K562 (cell line): ENCODE results near the gene KRTAP2-4. TPM values are rescaled to one million over a fixed set of nuclear protein-coding genes. Genes with fewer than 3 reads are reported as not detected.

ENCODE experiments used
- ATAC-seq: fragments of 200-7000 bp; cut with Tn5 transposase; 3 replicates; pipeline ENCODE4 v1.9.1; 2020; ENCODE audit warnings: moderate library complexity
- BruUV-seq: library from RNA; stranded (reverse); fragments of 400-500 nt; replicated peaks from 2 replicates; lab custom pipeline; 2021; lab: Mats Ljungman, UMichigan
- CTCF ChIA-PET: fragments of 300-600 bp; formaldehyde crosslinking; extraction: SDS; loops from one replicate; lab custom pipeline; 2021; ENCODE audit warnings: low intra/inter-chr PET ratio; lab: Yijun Ruan, JAX
- POLR2A ChIA-PET: fragments of 300-600, 350-650 bp; sonication (Branson Sonifier 250); formaldehyde crosslinking; extraction: SDS; loops from one replicate; lab custom pipeline; 2021; ENCODE audit warnings: antibody characterized with exemption, inconsistent platforms; lab: Yijun Ruan, JAX
- DNase-seq, 4 experiments: peaks; one replicate each; pipeline versions ENCODE4 v3.0.0 to v3.0.0-alpha.2; 2011 to 2018; ENCODE audit warnings: low spot score in 3 of 4, mixed read lengths in 3 of 4; ENCODE audit errors: extremely low read depth in 1 of 4
- FAIRE-seq: peaks from 2 replicates; lab custom pipeline; 2011; peaks lifted over from hg19 to GRCh38; lab: Jason Lieb, UNC
- H2AFZ ChIP-seq: 2 replicates; pipeline ENCODE4 v1.6.0; 2011; ENCODE audit warnings: low read depth, low read length, control low read depth, inconsistent platforms
- H3K27ac ChIP-seq: fragments of 200-600 bp; 3 replicates; pipeline ENCODE4 v1.8.0; 2011; ENCODE audit warnings: low read depth, mild to moderate bottlenecking, control low read depth, inconsistent platforms, low read length, moderate library complexity, mixed read lengths; ENCODE audit errors: extremely low read depth
- H3K27me3 ChIP-seq, 2 experiments: fragments of 300-600 bp in 1 of 2; 2 replicates in 1 of 2; 3 replicates in 1 of 2; pipeline versions ENCODE4 v1.6.0 to v1.8.0; 2011; ENCODE audit warnings: inconsistent platforms in 2 of 2, low read length in 2 of 2, mild to moderate bottlenecking in 1 of 2, mixed read lengths in 1 of 2, moderate library complexity in 1 of 2; ENCODE audit not compliant: control insufficient read depth in 2 of 2, insufficient read depth in 2 of 2
- H3K36me3 ChIP-seq: fragments of 300-600 bp; 3 replicates; pipeline ENCODE4 v1.8.0; 2011; ENCODE audit warnings: mild to moderate bottlenecking, low read length, inconsistent platforms; ENCODE audit not compliant: control insufficient read depth, insufficient read depth
- H3K4me1 ChIP-seq, 2 experiments: fragments of 200-600 bp in 1 of 2; replicated peaks in 1 of 2; 2 replicates in 1 of 2; 3 replicates in 1 of 2; pipeline versions ENCODE4 v1.5.1 to v1.8.0; 2011; ENCODE audit warnings: inconsistent platforms in 2 of 2, low read length in 2 of 2, mild to moderate bottlenecking in 1 of 2, mixed read lengths in 1 of 2, moderate library complexity in 1 of 2; ENCODE audit not compliant: control insufficient read depth in 2 of 2, insufficient read depth in 2 of 2
- H3K4me2 ChIP-seq: 2 replicates; pipeline ENCODE4 v1.6.1; 2011; ENCODE audit warnings: low read length, control low read depth, inconsistent platforms, mixed read lengths; ENCODE audit not compliant: insufficient read depth
- H3K4me3 ChIP-seq: fragments of 200-600 bp; sonication (generic), shearing (Covaris generic); 2 replicates; pipeline ENCODE4 v1.5.1; 2016; ENCODE audit warnings: control low read depth, inconsistent platforms
- H3K79me2 ChIP-seq: fragments of 200-600 bp; 3 replicates; pipeline ENCODE4 v1.8.0; 2011; ENCODE audit warnings: low read length, inconsistent platforms; ENCODE audit not compliant: control insufficient read depth, insufficient read depth
- H3K9ac ChIP-seq, 2 experiments: 2 replicates each; pipeline versions ENCODE4 v1.6.0 to v1.6.1; 2011; ENCODE audit warnings: low read depth in 2 of 2, low read length in 2 of 2, control low read depth in 1 of 2, inconsistent platforms in 1 of 2, mild to moderate bottlenecking in 1 of 2, mixed read lengths in 1 of 2; ENCODE audit not compliant: insufficient read depth in 1 of 2
- H3K9me1 ChIP-seq: one replicate; pipeline ENCODE4 v1.6.0; 2011; ENCODE audit warnings: inconsistent platforms, mild to moderate bottlenecking, low read length, moderate library complexity; ENCODE audit not compliant: control insufficient read depth, insufficient read depth
- H3K9me3 ChIP-seq: replicated peaks from 2 replicates; pipeline ENCODE4 v1.5.1; 2011; ENCODE audit warnings: low read depth, low read length, inconsistent platforms; ENCODE audit not compliant: control insufficient read depth, insufficient read depth
- H4K20me1 ChIP-seq: replicated peaks from 2 replicates; pipeline ENCODE4 v1.6.1; 2011; ENCODE audit warnings: low read length, inconsistent platforms, mixed read lengths; ENCODE audit not compliant: control insufficient read depth, insufficient read depth
- CTBP1 ChIP-seq: fragments of 450-650 bp; IDR thresholded peaks from 2 replicates; pipeline ENCODE4 v1.6.1; 2016; ENCODE audit warnings: borderline replicate concordance
- FOXA1 ChIP-seq: fragments of 450-650 bp; IDR thresholded peaks from 2 replicates; pipeline ENCODE4 v1.6.1; 2016; ENCODE audit warnings: mild to moderate bottlenecking, borderline replicate concordance
- HDAC6 ChIP-seq: IDR thresholded peaks from 2 replicates; pipeline ENCODE4 v1.6.1; 2012; ENCODE audit warnings: low read depth, mild to moderate bottlenecking, control low read depth, inconsistent platforms, low read length, moderate library complexity
- IFI16 ChIP-seq: fragments of 250-450 bp; sonication (Bioruptor Pico); IDR thresholded peaks from 2 replicates; pipeline ENCODE4 v2.1.2; 2022; ENCODE audit warnings: mild to moderate bottlenecking, inconsistent platforms
- JUN ChIP-seq, 2 experiments: sonication (generic) in 1 of 2; formaldehyde crosslinking in 1 of 2; IDR thresholded peaks; 2 replicates each; pipeline versions ENCODE4 v1.6.1 to v1.8.0; 2012 to 2022; ENCODE audit warnings: borderline replicate concordance in 2 of 2, mild to moderate bottlenecking in 2 of 2, improper control_type of control experiment in 1 of 2, low read depth in 1 of 2, low read length in 1 of 2, missing genetic modification reagents in 1 of 2
- RUNX1 ChIP-seq: sonication (generic); IDR thresholded peaks from 2 replicates; pipeline ENCODE4 v1.6.1; 2016; ENCODE audit warnings: antibody characterized with exemption, low read depth
- SMAD1 ChIP-seq: fragments of 150-350 bp; IDR thresholded peaks from 2 replicates; pipeline ENCODE4 v1.6.1; 2014; ENCODE audit warnings: low read length, low read depth; ENCODE audit not compliant: partially characterized antibody
- TCF7 ChIP-seq: sonication (generic); IDR thresholded peaks from 2 replicates; pipeline ENCODE4 v1.6.1; 2016; ENCODE audit warnings: antibody characterized with exemption, borderline replicate concordance
- ZEB2 ChIP-seq: fragments of 450-650 bp; IDR thresholded peaks from 2 replicates; pipeline ENCODE4 v1.6.1; 2016
- ZNF263 ChIP-seq: sonication (generic); formaldehyde crosslinking; IDR thresholded peaks from 2 replicates; pipeline ENCODE4 v1.8.0; 2022; ENCODE audit warnings: mild to moderate bottlenecking, missing genetic modification reagents, borderline replicate concordance
- ZNF324 ChIP-seq: fragments of 250-450 bp; sonication (Bioruptor Pico); IDR thresholded peaks from 2 replicates; pipeline ENCODE4 v1.4.0; 2020; ENCODE audit warnings: mild to moderate bottlenecking
- in situ Hi-C: fragments of 300-500 bp; cut with MboI; formaldehyde crosslinking; loops from 4 replicates; pipeline ENCODE4 v1.15.0; 2018; ENCODE audit warnings: inconsistent platforms, mixed read lengths
- intact Hi-C: fragments of 100-400 bp; cut with micrococcal nuclease; formaldehyde crosslinking; loops from 2 replicates; pipeline ENCODE4 v1.14.2; 2022
- polyA plus RNA-seq, 8 experiments: library from polyadenylated mRNA; depleted of rRNA in 4 of 8; stranded (reverse) in 5 of 8; unstranded in 3 of 8; fragments of >200 nt; fragmentation: Nextera tagmentation in 2 of 8; fragmentation: Illumina TruSeq in 1 of 8; extraction: Ambion mirVana in 2 of 8; extraction: Trizol in 1 of 8; gene quantifications; 2 replicates each; pipeline versions ENCODE4 v1.2.1 to v1.2.3, GENCODE V29; 2011 to 2014; ENCODE audit warnings: inconsistent platforms in 1 of 8, missing spikeins in 1 of 8
- total RNA-seq, 7 experiments: library from RNA; depleted of rRNA in 6 of 7; stranded (reverse); fragments of >200 nt in 6 of 7; fragmentation: Illumina TruSeq in 2 of 7; extraction: Trizol in 2 of 7; gene quantifications; 2 replicates each; pipeline versions ENCODE4 v1.2.1 to v1.2.3, GENCODE V29; 2011 to 2021; ENCODE audit warnings: low replicate concordance in 1 of 7
- TF ChIP-seq, protein P1 (sequence below): fragments of 250-450 bp; sonication (Bioruptor Pico); IDR thresholded peaks from 2 replicates; pipeline ENCODE4 v1.5.0; 2020; ENCODE audit warnings: mild to moderate bottlenecking, borderline replicate concordance
- TF ChIP-seq, protein P2 (sequence below): fragments of 250-450 bp; sonication (Bioruptor Pico); IDR thresholded peaks from 2 replicates; pipeline ENCODE4 v1.4.0; 2020; ENCODE audit warnings: borderline replicate concordance

The KRTAP2-4 gene
- total and polyA plus RNA-seq, 9 of the 15 experiments (the other 6 are each of a cell fraction or from before 2014, with no cell fraction given) = not detected

DNA sequence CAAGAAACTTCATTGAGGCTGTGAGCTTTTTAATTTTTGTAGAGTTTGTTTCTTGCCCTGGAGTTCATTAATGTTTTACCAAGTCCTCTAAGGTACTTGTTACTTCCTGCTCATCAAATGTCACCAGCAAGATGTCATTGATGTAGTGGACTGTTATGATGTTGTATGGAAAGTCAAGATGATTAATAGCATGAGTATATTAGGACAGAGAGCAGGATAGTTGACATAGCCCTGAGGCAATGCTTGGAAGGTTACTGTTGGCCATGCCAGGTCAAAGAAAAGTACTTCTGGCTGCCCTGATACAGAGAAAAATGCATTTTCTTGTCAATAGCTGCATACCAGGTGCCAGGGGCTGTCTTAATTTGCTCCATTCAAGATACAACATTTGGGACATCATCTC, 45.3 kb downstream of the KRTAP2-4 start:
- Histone ChIP-seq H3K9me3 (no peaks in the 10 kb centered on the region), H3K4me1 (no peaks in the 10 kb centered on the region), H3K27me3 (0 out of 5 replicates have a peak, but pooled peaks cover 0 to 3% of the 10 kb centered on the region in 2 experiments), H3K27ac (no peak overlapping the region), H3K79me2 (no peaks in the 10 kb centered on the region), H3K4me2 (no peak overlapping the region), H3K4me3 (no peak overlapping the region), H2AFZ (no peak overlapping the region), H3K9ac (no peak overlapping the region), H4K20me1 (no peaks in the 10 kb centered on the region), H3K36me3 (no peaks in the 10 kb centered on the region), H3K9me1 (no peaks in the 10 kb centered on the region)
- intact Hi-C loops = no loop called here
- in situ Hi-C loops = no loop called here
- BruUV-seq = no TSS peak
- POLR2A ChIA-PET = interaction anchor here (0.6 to 1.0 kb wide), 2 partner anchors 8 to 37 kb away, joined by 3 read pairs; no protein-coding TSS in a partner anchor
- no peak for FAIRE-seq
- CTCF ChIA-PET = no interaction called here
- no peak for ATAC-seq
- no peak for DNase-seq
- TF ChIP-seq ZNF263 (no peak), ZNF324 (CRISPR knock-in tag) (no peak), JUN (IDR thresholded peaks at IDR 0.05; ENCODE audit: borderline replicate concordance, low read depth, low read length) (no peak), JUN (CRISPR knock-in tag; IDR thresholded peaks at IDR 0.05; ENCODE audit: borderline replicate concordance) (no peak), FOXA1 (no peak), SMAD1 (no peak), IFI16 (CRISPR knock-in tag) (no peak), HDAC6 (no peak), CTBP1 (no peak), ZEB2 (no peak), TCF7 (no peak), RUNX1 (no peak)
- TF ChIP-seq, protein P1, sequence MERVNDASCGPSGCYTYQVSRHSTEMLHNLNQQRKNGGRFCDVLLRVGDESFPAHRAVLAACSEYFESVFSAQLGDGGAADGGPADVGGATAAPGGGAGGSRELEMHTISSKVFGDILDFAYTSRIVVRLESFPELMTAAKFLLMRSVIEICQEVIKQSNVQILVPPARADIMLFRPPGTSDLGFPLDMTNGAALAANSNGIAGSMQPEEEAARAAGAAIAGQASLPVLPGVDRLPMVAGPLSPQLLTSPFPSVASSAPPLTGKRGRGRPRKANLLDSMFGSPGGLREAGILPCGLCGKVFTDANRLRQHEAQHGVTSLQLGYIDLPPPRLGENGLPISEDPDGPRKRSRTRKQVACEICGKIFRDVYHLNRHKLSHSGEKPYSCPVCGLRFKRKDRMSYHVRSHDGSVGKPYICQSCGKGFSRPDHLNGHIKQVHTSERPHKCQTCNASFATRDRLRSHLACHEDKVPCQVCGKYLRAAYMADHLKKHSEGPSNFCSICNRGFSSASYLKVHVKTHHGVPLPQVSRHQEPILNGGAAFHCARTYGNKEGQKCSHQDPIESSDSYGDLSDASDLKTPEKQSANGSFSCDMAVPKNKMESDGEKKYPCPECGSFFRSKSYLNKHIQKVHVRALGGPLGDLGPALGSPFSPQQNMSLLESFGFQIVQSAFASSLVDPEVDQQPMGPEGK (CRISPR knock-in tag) = no peak
- TF ChIP-seq, protein P2, sequence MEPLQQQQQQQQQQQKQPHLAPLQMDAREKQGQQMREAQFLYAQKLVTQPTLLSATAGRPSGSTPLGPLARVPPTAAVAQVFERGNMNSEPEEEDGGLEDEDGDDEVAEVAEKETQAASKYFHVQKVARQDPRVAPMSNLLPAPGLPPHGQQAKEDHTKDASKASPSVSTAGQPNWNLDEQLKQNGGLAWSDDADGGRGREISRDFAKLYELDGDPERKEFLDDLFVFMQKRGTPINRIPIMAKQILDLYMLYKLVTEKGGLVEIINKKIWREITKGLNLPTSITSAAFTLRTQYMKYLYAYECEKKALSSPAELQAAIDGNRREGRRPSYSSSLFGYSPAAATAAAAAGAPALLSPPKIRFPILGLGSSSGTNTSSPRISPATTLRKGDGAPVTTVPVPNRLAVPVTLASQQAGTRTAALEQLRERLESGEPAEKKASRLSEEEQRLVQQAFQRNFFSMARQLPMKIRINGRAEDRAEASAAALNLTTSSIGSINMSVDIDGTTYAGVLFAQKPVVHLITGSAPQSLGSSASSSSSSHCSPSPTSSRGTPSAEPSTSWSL (CRISPR knock-in tag) = no peak
